PC-3 (cell line): ENCODE data around the gene MSI2. TPM values are rescaled to one million over a fixed set of nuclear protein-coding genes. Genes with fewer than 3 reads are reported as not detected.

Experiments
- ATAC-seq: fragments of 200-7000 bp; cut with Tn5 transposase; 2 replicates; pipeline ENCODE4 v1.9.1; 2020; ENCODE audit warnings: mild to moderate bottlenecking, moderate library complexity
- BruUV-seq: library from RNA; stranded (reverse); fragments of 400-500 nt; replicated peaks from 2 replicates; lab custom pipeline; 2021; lab: Mats Ljungman, UMichigan
- CTCF ChIA-PET: fragments of 300-600 bp; sonication (Branson Sonifier 250); formaldehyde crosslinking; loops from one replicate; lab custom pipeline; 2022; ENCODE audit warnings: antibody characterized with exemption; lab: Charles Lee
- POLR2A ChIA-PET: fragments of 300-600 bp; sonication (Branson Sonifier 250); formaldehyde crosslinking; loops from one replicate; lab custom pipeline; 2022; ENCODE audit warnings: antibody characterized with exemption; ENCODE audit not compliant: unreplicated experiment; lab: Charles Lee
- DNase-seq: peaks from one replicate; pipeline ENCODE4 v3.0.0-alpha.2; 2015
- H2AFZ ChIP-seq: fragments of 300-600 bp; sonication (generic); 2 replicates; pipeline ENCODE4 v1.6.0; 2016; ENCODE audit warnings: antibody characterized with exemption, low read length
- H3F3A ChIP-seq: fragments of 300-600 bp; sonication (generic); one replicate; pipeline ENCODE4 v1.6.0; 2017; ENCODE audit warnings: antibody characterized with exemption, low read length, control low read depth, mild to moderate bottlenecking; ENCODE audit not compliant: unreplicated experiment
- H3K27ac ChIP-seq: fragments of 300-600 bp; sonication (generic); 2 replicates; pipeline ENCODE4 v1.5.1; 2016; ENCODE audit warnings: mild to moderate bottlenecking, low read length
- H3K27me3 ChIP-seq: fragments of 300-600 bp; sonication (generic); 2 replicates; pipeline ENCODE4 v1.6.1; 2016; ENCODE audit warnings: low read length, mixed read lengths
- H3K36me3 ChIP-seq: fragments of 300-600 bp; sonication (generic); 2 replicates; pipeline ENCODE4 v1.6.1; 2016; ENCODE audit warnings: low read depth, mixed run types, low read length, mixed read lengths
- H3K4me1 ChIP-seq: fragments of 300-600 bp; sonication (generic); 2 replicates; pipeline ENCODE4 v1.5.1; 2016; ENCODE audit warnings: low read length; ENCODE audit not compliant: insufficient read depth
- H3K4me2 ChIP-seq: fragments of 300-600 bp; sonication (generic); 2 replicates; pipeline ENCODE4 v1.6.0; 2016; ENCODE audit warnings: low read length
- H3K4me3 ChIP-seq: fragments of 300-600 bp; sonication (generic); 2 replicates; pipeline ENCODE4 v1.5.1; 2016; ENCODE audit warnings: mild to moderate bottlenecking, low read length, mixed read lengths
- H3K79me2 ChIP-seq: fragments of 300-600 bp; sonication (generic); 2 replicates; pipeline ENCODE4 v1.6.1; 2017; ENCODE audit warnings: low read length, mixed read lengths
- H3K9ac ChIP-seq: fragments of 300-600 bp; sonication (generic); 2 replicates; pipeline ENCODE4 v1.6.0; 2016; ENCODE audit warnings: mild to moderate bottlenecking, low read length
- H3K9me2 ChIP-seq: fragments of 300-600 bp; sonication (generic); replicated peaks from 2 replicates; pipeline ENCODE4 v1.6.1; 2016; ENCODE audit warnings: mixed run types, low read length, mixed read lengths
- H3K9me3 ChIP-seq: fragments of 300-600 bp; sonication (generic); 2 replicates; pipeline ENCODE4 v1.6.1; 2016; ENCODE audit warnings: low read length, mixed read lengths
- H4K20me1 ChIP-seq: fragments of 300-600 bp; sonication (generic); 2 replicates; pipeline ENCODE4 v1.6.1; 2016; ENCODE audit warnings: low read length, mixed read lengths
- CTCF ChIP-seq: fragments of 300-600 bp; sonication (generic); conservative IDR thresholded peaks from 2 replicates; pipeline ENCODE4 v1.5.1; 2017; ENCODE audit warnings: antibody characterized with exemption, low read depth, mild to moderate bottlenecking, low read length
- EZH2 ChIP-seq: fragments of 300-600 bp; sonication (generic); IDR thresholded peaks from one replicate; pipeline ENCODE4 v1.6.1; 2017; ENCODE audit warnings: antibody characterized with exemption, mild to moderate bottlenecking, low read length; ENCODE audit not compliant: unreplicated experiment
- EZH2phosphoT487 ChIP-seq: fragments of 300-600 bp; sonication (generic); IDR thresholded peaks from 2 replicates; pipeline ENCODE4 v1.6.1; 2018; ENCODE audit warnings: mild to moderate bottlenecking, antibody characterized with exemption, low read length, borderline replicate concordance
- intact Hi-C: fragments of 100-400 bp; cut with micrococcal nuclease; formaldehyde crosslinking; loops from 2 replicates; pipeline ENCODE4 v1.9.0; 2023
- total RNA-seq: library from RNA; depleted of rRNA; stranded (reverse); fragments of >200 nt; gene quantifications from 2 replicates; pipeline ENCODE4 v1.2.3, GENCODE V29; 2014

Gene MSI2
- total RNA-seq, 1 experiment from 2014 or later: 54.7 TPM

GRCh38 chr17:57442914-57443571 is 186.7 kb downstream of the MSI2 start:
- Histone ChIP-seq H3K9me3 (no peaks in the 10 kb centered on the region), H3K27ac (peak overlapping the region; percentile 14; the same call in 1 of the 2 replicates), H2AFZ (no peak overlapping the region), H3K9ac (peak overlapping the region; percentile 13; the same call in 1 of the 2 replicates), H4K20me1 (no peaks in the 10 kb centered on the region), H3K4me2 (0 out of 2 replicates have a peak overlapping the region, but pooled peaks have one; percentile 4), H3K4me1 (peaks cover 42% of the 10 kb centered on the region), H3F3A (peaks cover 5% of the 10 kb centered on the region), H3K9me2 (no peaks in the 10 kb centered on the region), H3K36me3 (no peaks in the 10 kb centered on the region), H3K4me3 (no peak overlapping the region), H3K27me3 (no peaks in the 10 kb centered on the region), H3K79me2 (no peaks in the 10 kb centered on the region)
- no TSS peak for BruUV-seq
- ATAC-seq: peak; percentile 53
- peak; percentile 39 for DNase-seq
- ChIA-PET POLR2A (no interaction called here), CTCF (no interaction called here)
- no peak for TF ChIP-seq EZH2
- no peak for TF ChIP-seq EZH2phosphoT487
- no peak for TF ChIP-seq CTCF
- intact Hi-C loops: loop anchor here (5.0 kb wide), 1 partner anchor 186 kb away; the partner anchor contains the start of gene MSI2

- Histone ChIP-seq H3K9me3 (no peaks in the 10 kb centered on the region), H3K4me3 (no peak overlapping the region), H3F3A (peaks cover 5% of the 10 kb centered on the region), H4K20me1 (no peaks in the 10 kb centered on the region), H2AFZ (no peak overlapping the region), H3K27ac (peak overlapping the region; percentile 8; the same call in 1 of the 2 replicates), H3K9ac (no peak overlapping the region), H3K27me3 (no peaks in the 10 kb centered on the region), H3K79me2 (no peaks in the 10 kb centered on the region), H3K4me1 (peaks cover 42% of the 10 kb centered on the region), H3K4me2 (no peak overlapping the region), H3K36me3 (no peaks in the 10 kb centered on the region), H3K9me2 (no peaks in the 10 kb centered on the region)
- TF ChIP-seq CTCF (no peak), EZH2phosphoT487 (no peak), EZH2 (no peak)
- BruUV-seq: no TSS peak
- ATAC-seq (no peak), DNase-seq (no peak)
- POLR2A ChIA-PET: no interaction called here
- CTCF ChIA-PET: no interaction called here
- intact Hi-C loops: loop anchor here (5.0 kb wide), 1 partner anchor 186 kb away; the partner anchor contains the start of gene MSI2
Observed at GRCh38 chr17:57443781-57444180, 187.5 kb downstream of the MSI2 start.
